Measurements from ENCODE around the gene RAB3C. TPM values are rescaled to one million over a fixed set of nuclear protein-coding genes. Genes with fewer than 3 reads are reported as not detected.

Gene RAB3C
- total RNA-seq, 1 donor from 2014 or later: 2.5 TPM

DNA sequence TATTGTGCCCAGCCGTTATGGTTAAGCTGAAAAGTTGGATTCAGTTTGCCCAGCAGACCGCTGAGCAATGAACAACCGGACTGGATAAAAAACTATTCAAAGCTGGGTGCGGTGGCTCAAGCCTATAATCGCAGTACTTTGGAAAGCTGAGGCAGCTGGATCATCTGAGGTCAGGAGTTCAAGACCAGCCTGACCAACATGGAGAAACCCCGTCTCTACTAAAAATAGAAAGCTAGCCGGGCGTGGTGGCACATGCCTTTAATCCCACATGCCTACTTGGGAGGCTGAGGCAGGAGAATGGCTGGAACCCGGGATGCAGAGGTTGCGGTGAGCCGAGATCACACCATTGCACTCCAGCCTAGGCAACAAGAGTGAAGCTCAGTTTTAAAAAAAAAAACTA lies 318.4 kb downstream of the RAB3C start:
- intact Hi-C loops (cut with DNase I): no loop called here
- DNase-seq (ENCODE audit: extremely low spot score in 2 of 2): no peak
- H3K27me3 ChIP-seq: no peaks in the 10 kb centered on the region
- H3K4me1 ChIP-seq: no peaks in the 10 kb centered on the region
- H3K9me3 ChIP-seq: no peaks in the 10 kb centered on the region
- no peaks in the 10 kb centered on the region for H3K36me3 ChIP-seq
- no peak for TF ChIP-seq POLR2A (IDR thresholded peaks at IDR 0.05)
- TF ChIP-seq, protein P1, sequence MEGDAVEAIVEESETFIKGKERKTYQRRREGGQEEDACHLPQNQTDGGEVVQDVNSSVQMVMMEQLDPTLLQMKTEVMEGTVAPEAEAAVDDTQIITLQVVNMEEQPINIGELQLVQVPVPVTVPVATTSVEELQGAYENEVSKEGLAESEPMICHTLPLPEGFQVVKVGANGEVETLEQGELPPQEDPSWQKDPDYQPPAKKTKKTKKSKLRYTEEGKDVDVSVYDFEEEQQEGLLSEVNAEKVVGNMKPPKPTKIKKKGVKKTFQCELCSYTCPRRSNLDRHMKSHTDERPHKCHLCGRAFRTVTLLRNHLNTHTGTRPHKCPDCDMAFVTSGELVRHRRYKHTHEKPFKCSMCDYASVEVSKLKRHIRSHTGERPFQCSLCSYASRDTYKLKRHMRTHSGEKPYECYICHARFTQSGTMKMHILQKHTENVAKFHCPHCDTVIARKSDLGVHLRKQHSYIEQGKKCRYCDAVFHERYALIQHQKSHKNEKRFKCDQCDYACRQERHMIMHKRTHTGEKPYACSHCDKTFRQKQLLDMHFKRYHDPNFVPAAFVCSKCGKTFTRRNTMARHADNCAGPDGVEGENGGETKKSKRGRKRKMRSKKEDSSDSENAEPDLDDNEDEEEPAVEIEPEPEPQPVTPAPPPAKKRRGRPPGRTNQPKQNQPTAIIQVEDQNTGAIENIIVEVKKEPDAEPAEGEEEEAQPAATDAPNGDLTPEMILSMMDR (IDR thresholded peaks at IDR 0.05): no peak
- no peak for TF ChIP-seq POLR2AphosphoS5 (IDR thresholded peaks at IDR 0.05; ENCODE audit: insufficient read depth in 1 of 2, low read depth in 1 of 2)
- H3K27ac ChIP-seq: no peak overlapping the region
- no peak overlapping the region for H3K4me3 ChIP-seq

DNA sequence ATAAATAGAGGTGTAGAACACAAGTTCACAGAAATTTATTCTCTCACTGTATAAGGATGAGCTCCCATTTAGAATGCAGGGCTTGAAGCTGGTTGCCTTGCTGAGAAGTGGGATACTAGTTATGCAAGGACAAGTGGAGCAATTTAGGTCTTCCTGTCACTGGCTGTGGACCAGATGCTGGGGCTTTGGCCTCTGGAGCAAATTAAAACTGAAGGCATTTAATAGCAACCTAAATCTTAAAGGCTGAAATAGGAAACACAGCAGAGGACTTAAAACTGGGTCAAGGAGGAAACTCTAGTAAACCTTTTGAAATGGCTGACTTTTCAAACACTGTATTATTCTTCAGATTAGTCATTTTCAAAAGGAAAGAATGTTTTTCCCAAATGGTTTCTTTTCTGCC lies 319.4 kb downstream of the RAB3C start:
- Histone ChIP-seq H3K4me1 (no peaks in the 10 kb centered on the region), H3K27me3 (no peaks in the 10 kb centered on the region), H3K4me3 (no peak overlapping the region), H3K27ac (no peak overlapping the region), H3K36me3 (no peaks in the 10 kb centered on the region), H3K9me3 (no peaks in the 10 kb centered on the region)
- no peak for DNase-seq (ENCODE audit: extremely low spot score in 2 of 2)
- intact Hi-C loops (cut with DNase I): no loop called here
- TF ChIP-seq, protein P1 (IDR thresholded peaks at IDR 0.05): no peak
- TF ChIP-seq POLR2AphosphoS5 (IDR thresholded peaks at IDR 0.05; ENCODE audit: insufficient read depth in 1 of 2, low read depth in 1 of 2) (no peak), POLR2A (IDR thresholded peaks at IDR 0.05) (no peak)

DNA sequence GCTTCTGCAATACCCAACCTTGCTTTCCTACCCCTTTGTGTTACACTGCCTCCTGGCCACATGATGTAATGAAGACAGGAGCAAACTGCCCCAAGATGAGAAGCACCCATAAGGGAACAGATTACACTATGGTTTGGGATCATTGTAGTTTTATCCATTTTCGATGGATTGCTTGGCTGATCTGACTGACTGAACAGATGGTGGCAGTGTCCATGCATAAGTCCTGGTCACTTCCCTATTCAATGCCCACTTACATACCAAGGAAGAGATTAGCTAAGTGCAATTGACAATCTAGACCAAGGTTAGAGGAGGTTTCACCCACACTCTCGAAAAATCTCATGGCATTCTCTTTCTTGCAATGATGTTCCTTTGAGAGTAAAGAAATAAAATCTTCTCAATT lies 319.9 kb downstream of the RAB3C start:
- H3K27me3 ChIP-seq: no peaks in the 10 kb centered on the region
- H3K4me3 ChIP-seq: no peak overlapping the region
- intact Hi-C loops (cut with DNase I): no loop called here
- H3K36me3 ChIP-seq: no peaks in the 10 kb centered on the region
- H3K4me1 ChIP-seq: no peaks in the 10 kb centered on the region
- TF ChIP-seq POLR2AphosphoS5 (IDR thresholded peaks at IDR 0.05; ENCODE audit: insufficient read depth in 1 of 2, low read depth in 1 of 2): no peak
- TF ChIP-seq, protein P1 (IDR thresholded peaks at IDR 0.05): no peak
- no peak for DNase-seq (ENCODE audit: extremely low spot score in 2 of 2)
- H3K9me3 ChIP-seq: no peaks in the 10 kb centered on the region
- no peak overlapping the region for H3K27ac ChIP-seq

DNA sequence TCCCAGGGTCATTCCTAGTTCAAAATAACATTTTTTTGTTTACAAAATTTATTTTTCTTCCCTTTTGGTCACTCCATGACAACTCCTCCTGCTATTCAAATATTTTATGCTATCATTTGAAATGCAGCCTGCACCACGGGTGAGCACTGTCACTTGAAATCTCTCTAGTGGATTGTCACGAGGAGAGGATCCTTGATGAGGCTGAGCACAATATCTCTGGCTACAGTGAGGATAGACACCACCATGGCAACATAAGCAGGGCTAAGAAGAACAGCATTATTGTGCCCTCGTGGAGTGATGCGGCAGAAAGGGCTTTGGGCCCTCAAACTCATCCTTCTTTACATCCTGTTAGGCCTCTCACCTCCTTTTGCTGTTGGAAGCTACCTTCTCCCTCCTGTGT lies 321.9 kb downstream of the RAB3C start:
- intact Hi-C loops (cut with DNase I): no loop called here
- H3K4me1 ChIP-seq: no peaks in the 10 kb centered on the region
- no peak overlapping the region for H3K27ac ChIP-seq
- TF ChIP-seq POLR2A (IDR thresholded peaks at IDR 0.05): no peak
- no peak for TF ChIP-seq POLR2AphosphoS5 (IDR thresholded peaks at IDR 0.05; ENCODE audit: insufficient read depth in 1 of 2, low read depth in 1 of 2)
- TF ChIP-seq, protein P1 (IDR thresholded peaks at IDR 0.05): no peak
- no peaks in the 10 kb centered on the region for H3K36me3 ChIP-seq
- no peaks in the 10 kb centered on the region for H3K9me3 ChIP-seq
- no peak overlapping the region for H3K4me3 ChIP-seq
- no peaks in the 10 kb centered on the region for H3K27me3 ChIP-seq
- DNase-seq (ENCODE audit: extremely low spot score in 2 of 2): no peak

DNA sequence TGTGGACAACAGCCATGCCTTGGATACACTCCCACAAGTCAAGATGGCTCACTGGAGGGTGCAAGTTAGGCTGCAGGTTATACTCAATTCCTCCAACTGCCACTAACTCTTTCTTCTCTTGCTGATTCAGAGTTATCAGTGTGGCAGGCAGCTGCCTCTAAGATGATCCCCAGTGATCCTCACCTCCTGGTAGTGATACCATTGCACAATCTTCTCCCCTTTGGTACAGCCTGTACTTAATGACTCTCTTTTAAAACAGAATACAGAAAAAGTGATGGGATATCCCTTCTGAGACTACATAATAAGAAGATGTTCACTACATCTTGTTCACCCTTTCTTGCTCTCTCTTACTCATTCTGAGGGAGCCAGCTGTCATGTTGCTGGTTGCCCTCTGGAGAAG lies 323.1 kb downstream of the RAB3C start:
- no peaks in the 10 kb centered on the region for H3K27me3 ChIP-seq
- intact Hi-C loops (cut with DNase I): no loop called here
- TF ChIP-seq, protein P1 (IDR thresholded peaks at IDR 0.05): no peak
- TF ChIP-seq POLR2A (IDR thresholded peaks at IDR 0.05) (no peak), POLR2AphosphoS5 (IDR thresholded peaks at IDR 0.05; ENCODE audit: insufficient read depth in 1 of 2, low read depth in 1 of 2) (no peak)

More for the DNA sequence above, 323.1 kb downstream of the RAB3C start:
- no peak for DNase-seq (ENCODE audit: extremely low spot score in 2 of 2)
- Histone ChIP-seq H3K27ac (no peak overlapping the region), H3K4me3 (no peak overlapping the region), H3K36me3 (no peaks in the 10 kb centered on the region), H3K9me3 (no peaks in the 10 kb centered on the region), H3K4me1 (no peaks in the 10 kb centered on the region)

Other genes starting within 250 kb of the RAB3C start
- gene PLK2, start 123.0 kb upstream of the RAB3C start, total RNA-seq: 169 TPM
- not detected for gene GAPT, start 91.6 kb upstream of the RAB3C start, total RNA-seq

All from vagina (tissue), 2 donors.